Lower leg skin (tissue), 4 donors: ENCODE data around the gene PAX5. TPM values are rescaled to one million over a fixed set of nuclear protein-coding genes. Genes with fewer than 3 reads are reported as not detected.

Experiments
- DNase-seq, 2 donors: peaks; one replicate each; pipeline ENCODE4 v3.0.0-alpha.2; 2019; ENCODE audit warnings: low spot score in 2 of 2
- H3K4me3 ChIP-seq: fragments of 200-600 bp; sonication (generic); 2 replicates; pipeline ENCODE4 v1.5.1; 2017; ENCODE audit warnings: mild to moderate bottlenecking, low read depth; ENCODE audit not compliant: poor library complexity, severe bottlenecking
- CTCF ChIP-seq, 3 donors: fragments of 450-650 bp; IDR thresholded peaks; one replicate each; pipeline ENCODE4 v1.5.1; 2016; ENCODE audit warnings: antibody characterized with exemption in 3 of 3, mild to moderate bottlenecking in 3 of 3, moderate library complexity in 2 of 3
- POLR2A ChIP-seq, 2 donors: fragments of 450-650 bp; IDR thresholded peaks; one replicate each; pipeline ENCODE4 v1.6.1; 2016 to 2017; ENCODE audit warnings: antibody characterized with exemption in 2 of 2, mild to moderate bottlenecking in 1 of 2, moderate library complexity in 1 of 2
- WGBS, 2 donors: methylation state at CpG; one replicate each; pipeline ENCODE4 v1.1.5; 2018; 5-methylcytosine and 5-hydroxymethylcytosine counted together
- intact Hi-C: fragments of 100-400 bp; cut with DNase I; formaldehyde crosslinking; loops from one replicate; pipeline ENCODE4 v1.15.0; 2023; ENCODE audit warnings: low total_unique reads
- total RNA-seq, 4 donors: library from RNA; depleted of rRNA; stranded (reverse); fragments of >200 nt; gene quantifications; one replicate each; pipeline ENCODE4 v1.1.0, GENCODE V29; 2016

Gene PAX5
- total RNA-seq, 4 donors from 2014 or later: 0.02 to 0.08 (median 0.03) TPM; not detected in 1

- H3K4me3 ChIP-seq: no peak overlapping the region
- intact Hi-C loops: no loop called here
- no peak for DNase-seq
- 72 to 79% methylated on average over 14 of the region's 14 CpGs for WGBS, 2 donors
- TF ChIP-seq POLR2A (IDR thresholded peaks at IDR 0.05) (no peak), CTCF (IDR thresholded peaks at IDR 0.05) (no peak)
These were observed 152.8 kb downstream of the PAX5 start for GRCh38 chr9:36881316-36881715.

GRCh38 chr9:36880075-36880474 is 154.0 kb downstream of the PAX5 start:
- intact Hi-C loops: no loop called here
- WGBS, 2 donors: 83 to 87% methylated on average over 12 of the region's 12 CpGs
- no peak for TF ChIP-seq POLR2A (IDR thresholded peaks at IDR 0.05)
- no peak for TF ChIP-seq CTCF (IDR thresholded peaks at IDR 0.05)
- no peak overlapping the region for H3K4me3 ChIP-seq
- no peak for DNase-seq

GRCh38 chr9:36878986-36879982 is 154.8 kb downstream of the PAX5 start:
- TF ChIP-seq POLR2A (IDR thresholded peaks at IDR 0.05) (no peak), CTCF (IDR thresholded peaks at IDR 0.05) (no peak)
- 83% methylated on average over 18 of the region's 18 CpGs for WGBS, 2 donors
- no peak for DNase-seq
- no peak overlapping the region for H3K4me3 ChIP-seq
- intact Hi-C loops: no loop called here

- TF ChIP-seq POLR2A (IDR thresholded peaks at IDR 0.05) (no peak), CTCF (IDR thresholded peaks at IDR 0.05) (no peak)
- intact Hi-C loops: no loop called here
- no peak overlapping the region for H3K4me3 ChIP-seq
- no peak for DNase-seq
- WGBS, 2 donors: 66 to 73% methylated on average over 6 of the region's 6 CpGs
These were observed 156.8 kb downstream of the PAX5 start for GRCh38 chr9:36877239-36877638.

GRCh38 chr9:36876056-36876455 is 158.0 kb downstream of the PAX5 start:
- H3K4me3 ChIP-seq: no peak overlapping the region
- DNase-seq: no peak
- intact Hi-C loops: no loop called here
- no peak for TF ChIP-seq POLR2A (IDR thresholded peaks at IDR 0.05)
- 82 to 89% methylated on average over 4 of the region's 4 CpGs for WGBS, 2 donors

- TF ChIP-seq POLR2A (IDR thresholded peaks at IDR 0.05) (no peak), CTCF (IDR thresholded peaks at IDR 0.05) (no peak)
- intact Hi-C loops: no loop called here
- DNase-seq: no peak
- 82 to 86% methylated on average over 6 of the region's 6 CpGs for WGBS, 2 donors
- no peak overlapping the region for H3K4me3 ChIP-seq
These were observed 159.1 kb downstream of the PAX5 start for GRCh38 chr9:36874921-36875320.
